SU-DHL-6 (cell line): ENCODE data around the gene INPP5E.

Experiments used
- H2AFZ ChIP-seq: fragments of 200-600 bp; sonication (generic); 2 replicates; pipeline ENCODE4 v1.6.1; 2014; ENCODE audit warnings: low read depth, mild to moderate bottlenecking, moderate library complexity, mixed read lengths, antibody characterized with exemption, low read length; ENCODE audit not compliant: severe bottlenecking
- H3F3A ChIP-seq: fragments of 200-600 bp; shearing (Covaris generic); 2 replicates; pipeline ENCODE4 v1.6.0; 2016; ENCODE audit warnings: antibody characterized with exemption, mild to moderate bottlenecking; ENCODE audit not compliant: insufficient read depth
- H3K27ac ChIP-seq: fragments of 200-600 bp; sonication (generic); 2 replicates; pipeline ENCODE4 v1.5.1; 2016; ENCODE audit warnings: low read depth, mild to moderate bottlenecking, low read length, moderate library complexity, mixed read lengths
- H3K27me3 ChIP-seq: fragments of 200-600 bp; sonication (generic), shearing (Covaris generic); 2 replicates; pipeline ENCODE4 v1.6.0; 2014; ENCODE audit warnings: mild to moderate bottlenecking, low read length
- H3K36me3 ChIP-seq: fragments of 200-600 bp; sonication (generic); 2 replicates; pipeline ENCODE4 v1.6.1; 2014; ENCODE audit warnings: mild to moderate bottlenecking, low read length, mixed read lengths
- H3K4me2 ChIP-seq: fragments of 300-600, 200-600 bp; shearing (Covaris generic), sonication (generic); 2 replicates; pipeline ENCODE4 v1.6.0; 2014; ENCODE audit warnings: low read length, low read depth, mild to moderate bottlenecking; ENCODE audit not compliant: poor library complexity, severe bottlenecking
- H3K4me3 ChIP-seq: fragments of 200-600 bp; sonication (generic); 2 replicates; pipeline ENCODE4 v1.5.1; 2014; ENCODE audit warnings: antibody characterized with exemption, low read length, mild to moderate bottlenecking, mixed read lengths; ENCODE audit not compliant: insufficient read depth, poor library complexity, severe bottlenecking
- H3K79me2 ChIP-seq: fragments of 200-600 bp; sonication (generic); 2 replicates; pipeline ENCODE4 v1.6.1; 2014; ENCODE audit warnings: mild to moderate bottlenecking, low read length, moderate library complexity; ENCODE audit not compliant: insufficient read depth
- H3K9ac ChIP-seq: fragments of 200-600 bp; sonication (generic); 2 replicates; pipeline ENCODE4 v1.7.0; 2014; ENCODE audit warnings: mild to moderate bottlenecking, low read length
- H3K9me2 ChIP-seq: fragments of 200-600 bp; sonication (generic); replicated peaks from 2 replicates; pipeline ENCODE4 v1.6.1; 2014; ENCODE audit warnings: low read length; ENCODE audit not compliant: insufficient read depth
- H3K9me3 ChIP-seq: fragments of 200-600 bp; sonication (generic); 2 replicates; pipeline ENCODE4 v1.6.1; 2014; ENCODE audit warnings: low read length, mixed read lengths; ENCODE audit not compliant: insufficient read depth
- H4K20me1 ChIP-seq: fragments of 200-600 bp; sonication (generic); 2 replicates; pipeline ENCODE4 v1.6.1; 2014; ENCODE audit warnings: low read depth, mild to moderate bottlenecking, antibody characterized with exemption, low read length, moderate library complexity, mixed read lengths
- CTCF ChIP-seq: fragments of 200-600 bp; sonication (generic); IDR thresholded peaks from one replicate; pipeline ENCODE4 v1.5.1; 2017; ENCODE audit warnings: antibody characterized with exemption, mild to moderate bottlenecking, low read length, moderate library complexity; ENCODE audit not compliant: insufficient read depth, poor library complexity, severe bottlenecking
- EZH2phosphoT487 ChIP-seq: fragments of 200-600 bp; sonication (generic), shearing (Covaris generic); conservative IDR thresholded peaks from 2 replicates; pipeline ENCODE4 v1.6.1; 2018; ENCODE audit warnings: mild to moderate bottlenecking, antibody characterized with exemption, low read length, moderate library complexity, mixed read lengths

Gene INPP5E

DNA sequence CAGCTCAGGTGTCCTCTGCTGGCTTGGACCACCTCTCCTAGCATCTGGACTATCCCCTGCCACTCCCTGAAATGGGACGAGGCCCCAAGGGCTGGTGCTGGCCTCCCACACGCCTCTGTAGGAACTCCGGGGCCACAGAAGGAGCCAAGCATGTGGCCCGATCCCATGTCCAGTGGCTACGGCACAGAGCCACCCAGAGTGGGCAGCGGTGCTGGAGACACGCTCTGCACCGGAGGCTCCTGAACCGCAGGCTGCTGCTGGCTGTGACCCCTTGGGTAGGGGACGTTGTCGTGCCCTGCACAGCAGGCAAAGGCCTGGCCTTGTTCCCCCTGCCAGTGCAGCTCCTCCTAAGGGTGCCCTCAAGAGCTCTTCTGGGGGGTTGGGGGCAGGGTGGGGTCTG, 59.8 kb downstream of the INPP5E start:
- no peak overlapping the region for H3K27ac ChIP-seq
- H3K9me3 ChIP-seq, result no peaks in the 10 kb centered on the region
- H3K79me2 ChIP-seq, result no peaks in the 10 kb centered on the region
- H3F3A ChIP-seq, result no peaks in the 10 kb centered on the region
- no peaks in the 10 kb centered on the region for H3K27me3 ChIP-seq
- H4K20me1 ChIP-seq, result no peaks in the 10 kb centered on the region
- H3K9me2 ChIP-seq, result no peaks in the 10 kb centered on the region
- H2AFZ ChIP-seq, result no peak overlapping the region
- 0 out of 2 replicates have a peak, but pooled peaks cover 4% of the 10 kb centered on the region for H3K36me3 ChIP-seq
- no peak overlapping the region for H3K4me2 ChIP-seq
- no peak overlapping the region for H3K4me3 ChIP-seq
- no peak for TF ChIP-seq CTCF
- TF ChIP-seq EZH2phosphoT487, result no peak
- H3K9ac ChIP-seq, result no peak overlapping the region

- H3K9me3 ChIP-seq, result no peaks in the 10 kb centered on the region
- no peak overlapping the region for H3K9ac ChIP-seq
- no peak overlapping the region for H3K27ac ChIP-seq
- H3K36me3 ChIP-seq, result no peaks in the 10 kb centered on the region
- no peak for TF ChIP-seq CTCF
- TF ChIP-seq EZH2phosphoT487, result no peak
- H4K20me1 ChIP-seq, result no peaks in the 10 kb centered on the region
- H3K27me3 ChIP-seq, result no peaks in the 10 kb centered on the region
- H3K79me2 ChIP-seq, result no peaks in the 10 kb centered on the region
- H3K4me2 ChIP-seq, result no peak overlapping the region
- H2AFZ ChIP-seq, result no peak overlapping the region
- no peaks in the 10 kb centered on the region for H3F3A ChIP-seq
- no peak overlapping the region for H3K4me3 ChIP-seq
- no peaks in the 10 kb centered on the region for H3K9me2 ChIP-seq
Measured at GRCh38 chr9:136379401-136379800, 60.2 kb downstream of the INPP5E start.

GRCh38 chr9:136379003-136379287, 60.7 kb downstream of the INPP5E start:
- TF ChIP-seq EZH2phosphoT487 (no peak), CTCF (no peak)
- Histone ChIP-seq H3K4me3 (no peak overlapping the region), H3K27me3 (no peaks in the 10 kb centered on the region), H3K4me2 (no peak overlapping the region), H3F3A (no peaks in the 10 kb centered on the region), H4K20me1 (no peaks in the 10 kb centered on the region), H3K9me2 (no peaks in the 10 kb centered on the region), H3K9me3 (no peaks in the 10 kb centered on the region), H3K27ac (no peak overlapping the region), H3K9ac (no peak overlapping the region), H3K36me3 (no peaks in the 10 kb centered on the region), H2AFZ (no peak overlapping the region), H3K79me2 (no peaks in the 10 kb centered on the region)
